IPS-20b (cell line): ENCODE measurements around the gene DPYSL5.
A peak's percentile ranks its signal among the peaks of the same experiment; 100 is the strongest.

Experiments used
- H3K27ac ChIP-seq: one replicate; pipeline ENCODE4 v1.5.1; 2013; ENCODE audit warnings: low read length
- H3K27me3 ChIP-seq: 2 replicates; pipeline ENCODE4 v1.6.1; 2013; ENCODE audit warnings: mild to moderate bottlenecking, low read length, inconsistent platforms; ENCODE audit not compliant: insufficient read depth
- H3K36me3 ChIP-seq: 2 replicates; pipeline ENCODE4 v1.6.1; 2013; ENCODE audit warnings: low read depth, mild to moderate bottlenecking, inconsistent platforms, low read length, moderate library complexity; ENCODE audit not compliant: insufficient read depth
- H3K4me1 ChIP-seq: 2 replicates; pipeline ENCODE4 v1.6.1; 2013; ENCODE audit warnings: mild to moderate bottlenecking, control low read depth, inconsistent platforms, low read length, moderate library complexity; ENCODE audit not compliant: insufficient read depth
- H3K4me3 ChIP-seq: 2 replicates; pipeline ENCODE4 v1.5.1; 2013; ENCODE audit warnings: mild to moderate bottlenecking, low read length, inconsistent platforms
- H3K9ac ChIP-seq: 2 replicates; pipeline ENCODE4 v1.6.1; 2013; ENCODE audit warnings: low read depth, mild to moderate bottlenecking, inconsistent platforms, low read length, moderate library complexity
- H3K9me3 ChIP-seq: 2 replicates; pipeline ENCODE4 v1.6.1; 2013; ENCODE audit warnings: mild to moderate bottlenecking, low read depth, low read length, inconsistent platforms; ENCODE audit not compliant: insufficient read depth

Gene DPYSL5

GRCh38 chr2:26942543-26943295 is 94.8 kb downstream of the DPYSL5 start:
- no peak overlapping the region for H3K27ac ChIP-seq
- no peak overlapping the region for H3K9ac ChIP-seq
- peaks cover 8% of the 10 kb centered on the region; the same call in 1 of the 2 replicates for H3K4me1 ChIP-seq
- peaks cover 17% of the 10 kb centered on the region for H3K27me3 ChIP-seq
- peak overlapping the region; percentile 69 for H3K4me3 ChIP-seq
- peaks cover 4% of the 10 kb centered on the region; the same call in 1 of the 2 replicates for H3K36me3 ChIP-seq
- H3K9me3 ChIP-seq, result no peaks in the 10 kb centered on the region

- Histone ChIP-seq H3K9me3 (no peaks in the 10 kb centered on the region), H3K4me3 (no peak overlapping the region), H3K36me3 (peaks cover 4% of the 10 kb centered on the region; the same call in 1 of the 2 replicates), H3K27me3 (peaks cover 17% of the 10 kb centered on the region), H3K9ac (no peak overlapping the region), H3K27ac (no peak overlapping the region), H3K4me1 (peaks cover 8% of the 10 kb centered on the region; the same call in 1 of the 2 replicates)
Measured at GRCh38 chr2:26945991-26946750, 98.2 kb downstream of the DPYSL5 start.

- Histone ChIP-seq H3K9me3 (no peaks in the 10 kb centered on the region), H3K36me3 (peaks cover 2% of the 10 kb centered on the region; the same call in 1 of the 2 replicates), H3K27me3 (peaks cover 12% of the 10 kb centered on the region)
Measured at GRCh38 chr2:26946841-26947784, 99.2 kb downstream of the DPYSL5 start.

GRCh38 chr2:26948800-26949199 is 100.9 kb downstream of the DPYSL5 start:
- no peaks in the 10 kb centered on the region for H3K9me3 ChIP-seq
- no peak overlapping the region for H3K27ac ChIP-seq
- no peak overlapping the region for H3K9ac ChIP-seq
- no peaks in the 10 kb centered on the region for H3K36me3 ChIP-seq
- no peak overlapping the region for H3K4me3 ChIP-seq
- H3K27me3 ChIP-seq, result peaks cover under 1% of the 10 kb centered on the region; the same call in 1 of the 2 replicates
- peaks cover 3% of the 10 kb centered on the region; the same call in 1 of the 2 replicates for H3K4me1 ChIP-seq

More at GRCh38 chr2:26946841-26947784, 99.2 kb downstream of the DPYSL5 start:
- Histone ChIP-seq H3K4me3 (no peak overlapping the region), H3K4me1 (peaks cover 11% of the 10 kb centered on the region; the same call in 1 of the 2 replicates), H3K27ac (no peak overlapping the region), H3K9ac (no peak overlapping the region)

GRCh38 chr2:26950246-26950645 is 102.3 kb downstream of the DPYSL5 start:
- Histone ChIP-seq H3K4me1 (peaks cover 3% of the 10 kb centered on the region; the same call in 1 of the 2 replicates), H3K27ac (no peak overlapping the region), H3K9ac (no peak overlapping the region), H3K27me3 (no peaks in the 10 kb centered on the region), H3K4me3 (no peak overlapping the region), H3K9me3 (no peaks in the 10 kb centered on the region), H3K36me3 (no peaks in the 10 kb centered on the region)

- Histone ChIP-seq H3K4me3 (no peak overlapping the region), H3K9ac (no peak overlapping the region), H3K27ac (no peak overlapping the region), H3K4me1 (peaks cover 3% of the 10 kb centered on the region; the same call in 1 of the 2 replicates), H3K36me3 (no peaks in the 10 kb centered on the region), H3K27me3 (no peaks in the 10 kb centered on the region), H3K9me3 (no peaks in the 10 kb centered on the region)
Measured at GRCh38 chr2:26951236-26951635, 103.3 kb downstream of the DPYSL5 start.

GRCh38 chr2:26952374-26952773 is 104.4 kb downstream of the DPYSL5 start:
- Histone ChIP-seq H3K4me1 (peaks cover 3% of the 10 kb centered on the region; the same call in 1 of the 2 replicates), H3K9ac (no peak overlapping the region), H3K27me3 (no peaks in the 10 kb centered on the region), H3K9me3 (no peaks in the 10 kb centered on the region), H3K36me3 (no peaks in the 10 kb centered on the region), H3K27ac (no peak overlapping the region), H3K4me3 (no peak overlapping the region)

- Histone ChIP-seq H3K36me3 (no peaks in the 10 kb centered on the region), H3K27me3 (no peaks in the 10 kb centered on the region; the same call in 1 of the 2 replicates), H3K4me3 (no peak overlapping the region)
Measured at GRCh38 chr2:26954135-26954534, 106.2 kb downstream of the DPYSL5 start.

GRCh38 chr2:26957041-26957440 is 109.1 kb downstream of the DPYSL5 start:
- Histone ChIP-seq H3K36me3 (no peaks in the 10 kb centered on the region), H3K4me1 (peaks cover 1% of the 10 kb centered on the region; the same call in 1 of the 2 replicates), H3K4me3 (no peak overlapping the region), H3K9me3 (no peaks in the 10 kb centered on the region), H3K27ac (no peak overlapping the region), H3K9ac (no peak overlapping the region), H3K27me3 (peaks cover 5% of the 10 kb centered on the region; the same call in 1 of the 2 replicates)

More at GRCh38 chr2:26954135-26954534, 106.2 kb downstream of the DPYSL5 start:
- Histone ChIP-seq H3K9ac (no peak overlapping the region), H3K4me1 (peaks cover 3% of the 10 kb centered on the region; the same call in 1 of the 2 replicates), H3K27ac (no peak overlapping the region), H3K9me3 (no peaks in the 10 kb centered on the region)

GRCh38 chr2:26957534-26957933 is 109.6 kb downstream of the DPYSL5 start:
- H3K4me1 ChIP-seq, result no peaks in the 10 kb centered on the region
- no peaks in the 10 kb centered on the region for H3K9me3 ChIP-seq
- no peak overlapping the region for H3K27ac ChIP-seq
- no peak overlapping the region for H3K9ac ChIP-seq
- H3K27me3 ChIP-seq, result peaks cover 5% of the 10 kb centered on the region; the same call in 1 of the 2 replicates
- no peaks in the 10 kb centered on the region for H3K36me3 ChIP-seq
- H3K4me3 ChIP-seq, result no peak overlapping the region

- Histone ChIP-seq H3K9ac (no peak overlapping the region), H3K36me3 (no peaks in the 10 kb centered on the region), H3K27ac (no peak overlapping the region), H3K4me3 (no peak overlapping the region), H3K27me3 (peaks cover 5% of the 10 kb centered on the region; the same call in 1 of the 2 replicates), H3K4me1 (no peaks in the 10 kb centered on the region), H3K9me3 (no peaks in the 10 kb centered on the region)
Measured at GRCh38 chr2:26959331-26959730, 111.4 kb downstream of the DPYSL5 start.
